Measurements from ENCODE around the gene PREPL.

- TF ChIP-seq CTCF (optimal IDR thresholded peaks at IDR 0.05 in 1 of 3, IDR thresholded peaks at IDR 0.05 in 1 of 3, conservative IDR thresholded peaks at IDR 0.05 in 1 of 3; ENCODE audit: extremely low read depth in 1 of 3, insufficient read depth in 2 of 3, low read length in 3 of 3) (no peak), EZH2 (IDR thresholded peaks at IDR 0.05; ENCODE audit: low read length) (no peak)
Measured at GRCh38 chr2:44398243-44398897, 37.1 kb upstream of the PREPL start.

Data from keratinocyte (primary cell).